Duodenal mucosa (tissue), 2 donors: ENCODE data around the gene SCART1.

Experiments used
- H3K27ac ChIP-seq: one replicate; pipeline ENCODE4 v1.7.0; 2013; ENCODE audit warnings: low read depth, low read length
- H3K27me3 ChIP-seq, 2 donors: one replicate each; pipeline ENCODE4 v1.7.0; 2013; ENCODE audit warnings: low read length in 2 of 2, control low read depth in 1 of 2; ENCODE audit not compliant: insufficient read depth in 2 of 2, control insufficient read depth in 1 of 2
- H3K36me3 ChIP-seq, 2 donors: one replicate each; pipeline ENCODE4 v1.7.0; 2013; ENCODE audit warnings: low read length in 2 of 2, control low read depth in 1 of 2; ENCODE audit not compliant: insufficient read depth in 2 of 2, control insufficient read depth in 1 of 2
- H3K4me1 ChIP-seq, 2 donors: one replicate each; pipeline ENCODE4 v1.7.0; 2013; ENCODE audit warnings: low read length in 2 of 2, control low read depth in 1 of 2; ENCODE audit not compliant: insufficient read depth in 2 of 2, control insufficient read depth in 1 of 2
- H3K4me3 ChIP-seq, 2 donors: one replicate each; pipeline ENCODE4 v1.7.0; 2013; ENCODE audit warnings: low read length in 2 of 2, low read depth in 1 of 2
- H3K9ac ChIP-seq, 2 donors: one replicate each; pipeline ENCODE4 v1.7.0; 2013; ENCODE audit warnings: low read length in 2 of 2, low read depth in 1 of 2
- H3K9me3 ChIP-seq, 2 donors: one replicate each; pipeline ENCODE4 v1.7.0; 2013; ENCODE audit warnings: low read length in 2 of 2, control low read depth in 1 of 2; ENCODE audit not compliant: control insufficient read depth in 1 of 2

SCART1 gene

GRCh38 chr10:133474027-133474426 is 20.3 kb downstream of the SCART1 start:
- Histone ChIP-seq H3K36me3 (no peaks in the 10 kb centered on the region), H3K27me3 (no peaks in the 10 kb centered on the region), H3K4me1 (no peaks in the 10 kb centered on the region), H3K4me3 (no peak overlapping the region), H3K27ac (no peak overlapping the region), H3K9me3 (no peaks in the 10 kb centered on the region), H3K9ac (no peak overlapping the region)

DNA sequence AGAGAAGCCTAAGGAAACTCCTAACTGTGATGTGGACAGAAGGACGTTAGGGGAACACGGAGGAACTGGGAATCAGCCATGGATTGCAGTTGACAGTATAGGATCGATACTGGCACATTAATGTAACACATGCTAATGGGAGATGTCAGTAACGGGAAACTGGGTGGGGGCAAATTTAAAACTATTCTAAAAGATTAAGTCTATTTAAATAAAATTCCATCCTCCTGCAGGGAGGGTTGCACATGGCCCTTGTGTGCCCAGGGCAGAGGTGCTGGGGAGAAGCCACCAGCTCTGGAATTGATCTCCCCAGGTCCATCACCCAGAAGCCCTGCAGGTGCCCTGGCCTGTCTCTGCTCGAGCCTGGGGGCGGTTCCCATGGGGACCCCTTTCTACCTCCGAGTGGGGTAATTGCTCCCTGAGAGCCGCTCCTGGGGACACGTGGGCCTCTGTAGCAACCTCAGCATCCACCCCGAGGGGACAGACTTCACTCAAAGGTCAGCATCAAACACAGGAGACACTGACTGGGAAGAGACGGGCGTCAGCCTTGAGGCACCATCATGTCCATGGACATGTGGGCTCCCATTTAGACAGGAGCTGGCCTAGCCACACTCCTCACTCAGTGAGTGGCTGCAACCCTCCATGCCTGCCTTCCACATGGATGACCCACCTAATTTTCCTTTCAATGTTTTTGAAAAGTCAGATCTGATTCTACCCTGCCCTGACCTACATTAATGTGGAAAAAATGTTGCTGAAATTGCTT is 21.1 kb downstream of the SCART1 start:
- Histone ChIP-seq H3K9ac (no peak overlapping the region), H3K27ac (no peak overlapping the region), H3K4me1 (no peaks in the 10 kb centered on the region), H3K27me3 (no peaks in the 10 kb centered on the region), H3K9me3 (no peaks in the 10 kb centered on the region), H3K36me3 (no peaks in the 10 kb centered on the region), H3K4me3 (no peak overlapping the region)

DNA sequence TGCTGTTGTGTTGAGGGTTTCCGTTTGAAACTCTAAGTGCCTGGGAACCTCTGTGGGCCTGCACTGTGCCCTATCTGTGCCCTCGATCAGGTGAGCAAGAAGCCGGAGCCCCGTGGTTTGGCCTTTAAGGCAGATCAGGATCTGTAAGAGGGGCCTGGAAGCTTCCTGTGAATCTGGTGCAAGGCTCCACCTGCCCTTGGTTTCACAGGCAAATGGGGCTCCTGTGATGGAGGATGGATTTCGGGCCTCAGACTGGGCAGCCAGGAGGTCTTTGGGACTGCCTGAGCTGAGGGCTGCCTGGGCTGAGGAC is 21.6 kb downstream of the SCART1 start:
- Histone ChIP-seq H3K4me3 (no peak overlapping the region), H3K36me3 (no peaks in the 10 kb centered on the region), H3K9me3 (no peaks in the 10 kb centered on the region), H3K9ac (no peak overlapping the region), H3K27ac (no peak overlapping the region), H3K4me1 (no peaks in the 10 kb centered on the region), H3K27me3 (no peaks in the 10 kb centered on the region)

DNA sequence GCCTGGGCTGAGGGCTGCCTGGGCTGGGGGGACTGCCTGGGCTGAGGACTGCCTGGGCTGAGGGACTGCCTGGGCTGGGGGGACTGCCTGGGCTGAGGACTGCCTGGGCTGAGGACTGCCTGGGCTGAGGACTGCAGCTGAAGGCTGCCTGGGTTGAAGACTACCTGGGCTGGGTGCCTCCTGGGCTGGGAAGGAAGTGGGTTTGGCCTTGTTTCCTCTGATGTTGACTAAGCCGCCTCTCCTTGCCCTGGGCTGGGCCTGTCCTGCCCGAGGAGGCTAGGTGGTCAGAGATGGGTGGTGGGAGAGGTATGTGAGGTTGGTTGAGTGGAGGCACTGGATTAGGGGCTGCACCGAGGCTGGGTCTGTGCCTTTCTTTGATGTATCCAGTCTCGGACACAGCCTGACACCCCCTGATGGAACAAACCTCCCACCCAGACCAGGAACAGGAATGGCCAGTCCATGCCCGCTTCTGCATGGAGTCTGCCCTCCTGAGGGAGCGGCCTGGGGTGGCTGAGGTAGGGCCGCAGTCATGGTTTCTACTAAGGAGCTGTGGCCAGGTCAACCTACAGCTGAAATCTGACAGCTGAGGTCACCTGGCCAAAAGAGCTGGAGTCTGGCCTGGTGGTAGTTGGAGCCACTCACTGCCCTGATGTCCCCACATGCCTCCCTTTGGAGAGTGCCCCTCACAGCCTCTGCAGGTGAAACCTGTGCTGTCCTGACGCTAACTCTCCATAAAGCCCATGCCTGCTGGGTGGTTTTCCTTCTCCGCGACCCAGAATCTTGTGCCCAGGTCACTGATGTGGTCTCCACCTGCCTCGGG is 22.3 kb downstream of the SCART1 start:
- no peak overlapping the region for H3K27ac ChIP-seq
- H3K27me3 ChIP-seq, result no peaks in the 10 kb centered on the region
- H3K4me1 ChIP-seq, result no peaks in the 10 kb centered on the region
- H3K36me3 ChIP-seq, result no peaks in the 10 kb centered on the region
- H3K9me3 ChIP-seq, result no peaks in the 10 kb centered on the region
- H3K4me3 ChIP-seq, result no peak overlapping the region
- H3K9ac ChIP-seq, result no peak overlapping the region

DNA sequence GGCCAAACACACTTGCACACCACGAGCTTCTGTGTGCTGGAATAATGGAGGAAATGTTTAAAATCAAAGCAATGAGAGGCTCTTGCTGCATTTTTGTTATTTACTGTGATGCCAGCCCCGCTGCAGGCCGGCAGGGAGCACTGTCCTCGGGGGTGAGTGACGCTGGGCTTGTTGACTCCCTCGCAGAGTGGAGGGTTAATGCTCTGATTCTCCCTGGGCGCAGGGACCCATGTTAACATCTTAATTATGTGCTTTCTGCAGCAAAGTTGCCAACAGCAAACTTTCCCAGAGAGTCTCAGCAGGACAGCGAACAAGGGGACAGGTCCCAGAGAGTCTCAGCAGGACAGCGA is 22.9 kb downstream of the SCART1 start:
- no peaks in the 10 kb centered on the region for H3K4me1 ChIP-seq
- H3K9ac ChIP-seq, result no peak overlapping the region
- no peaks in the 10 kb centered on the region for H3K36me3 ChIP-seq
- H3K9me3 ChIP-seq, result no peaks in the 10 kb centered on the region
- H3K4me3 ChIP-seq, result no peak overlapping the region
- no peak overlapping the region for H3K27ac ChIP-seq
- H3K27me3 ChIP-seq, result no peaks in the 10 kb centered on the region

GRCh38 chr10:133481086-133481643 is 27.4 kb downstream of the SCART1 start:
- Histone ChIP-seq H3K9ac (no peak overlapping the region), H3K4me1 (no peaks in the 10 kb centered on the region), H3K9me3 (peaks cover 11 to 14% of the 10 kb centered on the region in 2 donors), H3K36me3 (no peaks in the 10 kb centered on the region), H3K27ac (no peak overlapping the region), H3K4me3 (no peak overlapping the region), H3K27me3 (no peaks in the 10 kb centered on the region)

GRCh38 chr10:133481657-133482056 is 27.9 kb downstream of the SCART1 start:
- Histone ChIP-seq H3K9me3 (peaks cover 13 to 17% of the 10 kb centered on the region in 2 donors), H3K9ac (no peak overlapping the region), H3K4me1 (no peaks in the 10 kb centered on the region), H3K36me3 (no peaks in the 10 kb centered on the region), H3K4me3 (no peak overlapping the region), H3K27ac (no peak overlapping the region), H3K27me3 (no peaks in the 10 kb centered on the region)

DNA sequence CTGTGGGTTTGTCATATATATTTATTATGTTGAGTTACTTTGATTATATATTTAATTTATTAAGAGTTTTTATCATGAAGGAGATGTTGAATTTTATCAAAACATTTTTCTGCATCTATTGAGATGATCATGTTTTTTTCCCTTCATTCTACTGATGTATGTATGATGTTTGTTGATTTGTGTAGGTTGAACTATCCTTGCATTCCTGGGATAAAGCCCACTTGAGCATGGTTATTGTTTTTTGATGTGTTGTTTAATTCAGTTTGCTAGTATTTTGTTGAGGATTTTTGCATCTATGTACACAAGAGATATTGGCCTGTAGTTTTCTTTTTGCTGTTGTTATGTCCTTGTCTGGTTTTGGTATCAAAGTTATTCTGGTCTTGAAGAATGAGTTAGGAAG is 31.1 kb downstream of the SCART1 start:
- H3K4me3 ChIP-seq, result no peak overlapping the region
- no peak overlapping the region for H3K9ac ChIP-seq
- H3K9me3 ChIP-seq, result peaks cover 22 to 32% of the 10 kb centered on the region in 2 donors
- H3K27me3 ChIP-seq, result no peaks in the 10 kb centered on the region
- no peaks in the 10 kb centered on the region for H3K4me1 ChIP-seq
- no peak overlapping the region for H3K27ac ChIP-seq
- H3K36me3 ChIP-seq, result no peaks in the 10 kb centered on the region

DNA sequence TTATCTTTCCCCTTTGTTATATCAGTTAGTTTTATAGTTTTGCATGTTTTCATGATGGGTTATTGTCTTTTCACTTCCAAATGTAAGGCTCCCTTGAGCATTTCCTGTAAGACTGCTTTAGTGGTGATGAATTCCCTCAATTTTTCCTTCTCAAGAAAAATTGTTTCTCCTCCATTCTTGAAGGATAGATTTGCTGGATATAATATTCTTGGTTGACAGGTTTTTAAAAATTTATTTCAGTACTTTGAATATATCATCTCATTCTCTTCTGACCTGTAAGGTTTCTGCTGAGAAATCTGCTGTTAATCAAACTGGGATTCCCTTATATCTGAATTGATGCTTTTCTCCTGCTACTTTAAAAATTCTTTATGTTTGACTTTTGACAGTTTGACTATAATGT is 33.3 kb downstream of the SCART1 start:
- peaks cover 22 to 32% of the 10 kb centered on the region in 2 donors for H3K9me3 ChIP-seq
- no peaks in the 10 kb centered on the region for H3K36me3 ChIP-seq
- H3K4me1 ChIP-seq, result no peaks in the 10 kb centered on the region
- no peaks in the 10 kb centered on the region for H3K27me3 ChIP-seq
- no peak overlapping the region for H3K27ac ChIP-seq
- no peak overlapping the region for H3K4me3 ChIP-seq
- H3K9ac ChIP-seq, result no peak overlapping the region

- H3K36me3 ChIP-seq, result no peaks in the 10 kb centered on the region
- no peaks in the 10 kb centered on the region for H3K4me1 ChIP-seq
- H3K9ac ChIP-seq, result no peak overlapping the region
- no peak overlapping the region for H3K27ac ChIP-seq
- peaks cover 22 to 32% of the 10 kb centered on the region in 2 donors for H3K9me3 ChIP-seq
- no peaks in the 10 kb centered on the region for H3K27me3 ChIP-seq
- H3K4me3 ChIP-seq, result no peak overlapping the region
Observed at GRCh38 chr10:133488354-133488753, 34.6 kb downstream of the SCART1 start.
